ENCODE measurements around the gene CD6.

- TF ChIP-seq CTCF (IDR thresholded peaks at IDR 0.05; ENCODE audit: poor library complexity) (no peak), EZH2phosphoT487 (IDR thresholded peaks at IDR 0.05; ENCODE audit: low read depth, severe bottlenecking, unreplicated experiment) (no peak), EZH2 (IDR thresholded peaks at IDR 0.05; ENCODE audit: borderline replicate concordance) (no peak)
These were observed 95.2 kb downstream of the CD6 start for GRCh38 chr11:61066645-61067044.
